ENCODE measurements around the gene VAMP5. TPM values are rescaled to one million over a fixed set of nuclear protein-coding genes. Genes with fewer than 3 reads are reported as not detected.
"Not testable (repeated sequence)": the region's sequence is repeated elsewhere in the genome, so short reads cannot be mapped to it uniquely, and the experiment has no call there.

The VAMP5 gene
- total and polyA plus RNA-seq, 2 donors from 2014 or later, result 46.0 to 145 TPM

GRCh38 chr2:85589982-85590791, 6.0 kb downstream of the VAMP5 start:
- H3K27ac ChIP-seq (ENCODE audit: low read depth in 2 of 2, low read length in 2 of 2), result peak overlapping the region; percentile 71 to 79
- peaks cover 0 to 34% (median 11%) of the 10 kb centered on the region in 3 donors for H3K4me1 ChIP-seq (ENCODE audit: control insufficient read depth in 2 of 3, insufficient read depth in 2 of 3, low read depth in 1 of 3, low read length in 3 of 3)
- no peaks in the 10 kb centered on the region for H3K9me3 ChIP-seq (ENCODE audit: control insufficient read depth in 2 of 3, insufficient read depth in 1 of 3, low read length in 3 of 3)
- no peak overlapping the region for H3K4me3 ChIP-seq (ENCODE audit: low read length in 3 of 3)
- DNase-seq, result no peak
- H3K36me3 ChIP-seq (ENCODE audit: control insufficient read depth in 2 of 3, insufficient read depth in 3 of 3, low read length in 3 of 3), result no peaks in the 10 kb centered on the region
- TF ChIP-seq CTCF (IDR thresholded peaks at IDR 0.05; ENCODE audit: borderline replicate concordance, extremely low read depth, insufficient read depth), result no peak
- no peaks in the 10 kb centered on the region for H3K27me3 ChIP-seq (ENCODE audit: control insufficient read depth, insufficient read depth, low read length)
- intact Hi-C loops (cut with DNase I), result no loop called here
- no peak overlapping the region for H3K9ac ChIP-seq (ENCODE audit: low read length in 3 of 3)
- FAIRE-seq, result no peak

- Histone ChIP-seq H3K27me3 (ENCODE audit: control insufficient read depth, insufficient read depth, low read length) (no peaks in the 10 kb centered on the region), H3K27ac (ENCODE audit: low read depth in 2 of 2, low read length in 2 of 2) (peak overlapping the region; percentile 43 to 71), H3K4me1 (ENCODE audit: control insufficient read depth in 2 of 3, insufficient read depth in 2 of 3, low read depth in 1 of 3, low read length in 3 of 3) (peaks cover 0 to 32% (median 11%) of the 10 kb centered on the region in 3 donors), H3K36me3 (ENCODE audit: control insufficient read depth in 2 of 3, insufficient read depth in 3 of 3, low read length in 3 of 3) (no peaks in the 10 kb centered on the region), H3K9ac (ENCODE audit: low read length in 3 of 3) (no peak overlapping the region), H3K4me3 (ENCODE audit: low read length in 3 of 3) (no peak overlapping the region), H3K9me3 (ENCODE audit: control insufficient read depth in 2 of 3, insufficient read depth in 1 of 3, low read length in 3 of 3) (no peaks in the 10 kb centered on the region)
- intact Hi-C loops (cut with DNase I), result no loop called here
- TF ChIP-seq CTCF (IDR thresholded peaks at IDR 0.05; ENCODE audit: borderline replicate concordance, extremely low read depth, insufficient read depth), result no peak
- DNase-seq (no peak), FAIRE-seq (no peak)
Measured at GRCh38 chr2:85590950-85591349, 6.7 kb downstream of the VAMP5 start.

GRCh38 chr2:85591563-85591962, 7.3 kb downstream of the VAMP5 start:
- no peak for DNase-seq
- H3K4me1 ChIP-seq (ENCODE audit: control insufficient read depth in 2 of 3, insufficient read depth in 2 of 3, low read depth in 1 of 3, low read length in 3 of 3), result peaks cover 0 to 36% (median 14%) of the 10 kb centered on the region in 3 donors
- no peaks in the 10 kb centered on the region for H3K27me3 ChIP-seq (ENCODE audit: control insufficient read depth, insufficient read depth, low read length)
- no peak for TF ChIP-seq CTCF (IDR thresholded peaks at IDR 0.05; ENCODE audit: borderline replicate concordance, extremely low read depth, insufficient read depth)
- H3K4me3 ChIP-seq (ENCODE audit: low read length in 3 of 3), result no peak overlapping the region
- intact Hi-C loops (cut with DNase I), result no loop called here
- no peak overlapping the region for H3K9ac ChIP-seq (ENCODE audit: low read length in 3 of 3)
- peak overlapping the region; percentile 66 to 71 for H3K27ac ChIP-seq (ENCODE audit: low read depth in 2 of 2, low read length in 2 of 2)
- H3K36me3 ChIP-seq (ENCODE audit: control insufficient read depth in 2 of 3, insufficient read depth in 3 of 3, low read length in 3 of 3), result peaks cover 0 to under 1% (median 0%) of the 10 kb centered on the region in 3 donors
- no peaks in the 10 kb centered on the region for H3K9me3 ChIP-seq (ENCODE audit: control insufficient read depth in 2 of 3, insufficient read depth in 1 of 3, low read length in 3 of 3)
- no peak for FAIRE-seq

- intact Hi-C loops (cut with DNase I); H3K4me3 ChIP-seq (ENCODE audit: low read length in 3 of 3); H3K27me3 ChIP-seq (ENCODE audit: control insufficient read depth, insufficient read depth, low read length); H3K36me3 ChIP-seq (ENCODE audit: control insufficient read depth in 2 of 3, insufficient read depth in 3 of 3, low read length in 3 of 3); H3K9ac ChIP-seq (ENCODE audit: low read length in 3 of 3); H3K9me3 ChIP-seq (ENCODE audit: control insufficient read depth in 2 of 3, insufficient read depth in 1 of 3, low read length in 3 of 3); H3K27ac ChIP-seq (ENCODE audit: low read depth in 2 of 2, low read length in 2 of 2); FAIRE-seq; DNase-seq: not testable (repeated sequence)
- H3K4me1 ChIP-seq (ENCODE audit: control insufficient read depth in 2 of 3, insufficient read depth in 2 of 3, low read depth in 1 of 3, low read length in 3 of 3), result peaks cover 0 to 43% (median 21%) of the 10 kb centered on the region in 3 donors
Measured at GRCh38 chr2:85592299-85592698, 8.1 kb downstream of the VAMP5 start.
